Astrocyte (in vitro differentiated cells and primary cell): ENCODE measurements around the gene MED15.

Source experiments
- EZH2 ChIP-seq: IDR thresholded peaks from 2 replicates; pipeline ENCODE4 v1.6.1; 2012; ENCODE audit warnings: mild to moderate bottlenecking, low read length, inconsistent platforms; ENCODE audit not compliant: insufficient read depth
- TF ChIP-seq, protein P1 (sequence below): IDR thresholded peaks from 2 replicates; pipeline ENCODE4 v1.5.1; 2011; ENCODE audit warnings: low read depth, mild to moderate bottlenecking, inconsistent platforms, low read length, moderate library complexity; ENCODE audit not compliant: insufficient read depth

DNA sequence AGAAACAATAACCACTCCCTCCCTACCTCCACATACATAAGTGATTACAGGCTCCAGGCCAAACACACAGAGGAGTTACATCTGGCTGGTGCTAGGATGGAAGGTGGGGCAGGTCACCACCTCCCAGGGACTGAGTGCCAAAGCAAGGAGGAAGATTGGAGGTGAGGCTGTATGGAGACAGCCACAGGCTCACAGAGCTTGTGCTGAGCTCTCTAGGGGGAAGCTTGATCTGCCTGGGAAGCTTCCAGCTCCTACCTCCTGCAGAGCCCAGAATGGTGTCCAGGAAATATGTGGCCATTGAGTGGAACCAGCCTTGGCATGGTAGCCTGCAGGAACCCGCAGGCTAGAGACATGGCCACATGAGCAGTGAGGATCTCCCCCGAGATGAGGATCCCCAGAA, 3.6 kb upstream of the MED15 start:
- TF ChIP-seq, protein P1, sequence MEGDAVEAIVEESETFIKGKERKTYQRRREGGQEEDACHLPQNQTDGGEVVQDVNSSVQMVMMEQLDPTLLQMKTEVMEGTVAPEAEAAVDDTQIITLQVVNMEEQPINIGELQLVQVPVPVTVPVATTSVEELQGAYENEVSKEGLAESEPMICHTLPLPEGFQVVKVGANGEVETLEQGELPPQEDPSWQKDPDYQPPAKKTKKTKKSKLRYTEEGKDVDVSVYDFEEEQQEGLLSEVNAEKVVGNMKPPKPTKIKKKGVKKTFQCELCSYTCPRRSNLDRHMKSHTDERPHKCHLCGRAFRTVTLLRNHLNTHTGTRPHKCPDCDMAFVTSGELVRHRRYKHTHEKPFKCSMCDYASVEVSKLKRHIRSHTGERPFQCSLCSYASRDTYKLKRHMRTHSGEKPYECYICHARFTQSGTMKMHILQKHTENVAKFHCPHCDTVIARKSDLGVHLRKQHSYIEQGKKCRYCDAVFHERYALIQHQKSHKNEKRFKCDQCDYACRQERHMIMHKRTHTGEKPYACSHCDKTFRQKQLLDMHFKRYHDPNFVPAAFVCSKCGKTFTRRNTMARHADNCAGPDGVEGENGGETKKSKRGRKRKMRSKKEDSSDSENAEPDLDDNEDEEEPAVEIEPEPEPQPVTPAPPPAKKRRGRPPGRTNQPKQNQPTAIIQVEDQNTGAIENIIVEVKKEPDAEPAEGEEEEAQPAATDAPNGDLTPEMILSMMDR = no peak
- TF ChIP-seq EZH2 = no peak
